Subcutaneous abdominal adipose tissue (tissue), 5 donors: ENCODE measurements around the gene CLCA2.

Source experiments
- H3K27ac ChIP-seq: one replicate; pipeline ENCODE4 v1.7.0; 2013; ENCODE audit warnings: low read depth, mild to moderate bottlenecking, inconsistent platforms, low read length, moderate library complexity
- H3K27me3 ChIP-seq, 5 donors: one replicate each; pipeline ENCODE4 v1.7.0; 2013; ENCODE audit warnings: low read length in 5 of 5, inconsistent platforms in 1 of 5; ENCODE audit not compliant: control insufficient read depth in 5 of 5, insufficient read depth in 4 of 5
- H3K36me3 ChIP-seq, 5 donors: one replicate each; pipeline ENCODE4 v1.7.0; 2013; ENCODE audit warnings: low read length in 5 of 5; ENCODE audit not compliant: control insufficient read depth in 5 of 5, insufficient read depth in 5 of 5
- H3K4me1 ChIP-seq, 5 donors: one replicate each; pipeline ENCODE4 v1.7.0; 2013; ENCODE audit warnings: low read length in 5 of 5, mild to moderate bottlenecking in 3 of 5, moderate library complexity in 1 of 5; ENCODE audit not compliant: control insufficient read depth in 5 of 5, insufficient read depth in 5 of 5
- H3K4me3 ChIP-seq, 5 donors: one replicate each; pipeline ENCODE4 v1.7.0; 2013; ENCODE audit warnings: low read length in 5 of 5, low read depth in 1 of 5
- H3K9ac ChIP-seq, 5 donors: one replicate each; pipeline ENCODE4 v1.7.0; 2013; ENCODE audit warnings: low read length in 5 of 5, mild to moderate bottlenecking in 4 of 5, moderate library complexity in 3 of 5
- H3K9me3 ChIP-seq, 5 donors: one replicate each; pipeline ENCODE4 v1.7.0; 2013; ENCODE audit warnings: low read length in 5 of 5; ENCODE audit not compliant: control insufficient read depth in 5 of 5
- donor health status: healthy.
- donor health status: healthy.
- donor health status: healthy.
- donor health status: healthy.
- donor health status: healthy.

CLCA2 gene

DNA sequence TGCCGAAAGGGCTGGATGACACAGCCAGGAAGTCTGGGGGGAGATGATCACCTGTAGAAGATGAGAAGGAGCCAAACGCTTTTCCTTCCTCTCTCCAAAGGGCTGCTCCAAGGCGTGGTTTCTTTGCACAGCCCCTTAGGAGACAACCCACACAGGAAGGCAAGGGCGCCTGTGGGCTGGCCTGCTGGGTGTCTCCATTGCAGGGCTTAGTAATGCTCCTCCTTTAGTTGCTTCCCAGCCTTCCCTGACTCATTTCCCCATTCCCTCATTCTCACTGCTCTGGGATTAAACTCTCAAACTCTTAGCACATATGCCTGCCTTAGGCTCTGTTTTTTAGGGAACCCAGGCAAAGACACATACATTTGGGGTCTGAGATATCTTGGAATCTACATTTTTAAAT is 43.0 kb downstream of the CLCA2 start:
- Histone ChIP-seq H3K4me1 (no peaks in the 10 kb centered on the region), H3K36me3 (no peaks in the 10 kb centered on the region), H3K9ac (no peak overlapping the region), H3K27ac (no peak overlapping the region), H3K4me3 (no peak overlapping the region), H3K27me3 (no peaks in the 10 kb centered on the region), H3K9me3 (no peaks in the 10 kb centered on the region)

DNA sequence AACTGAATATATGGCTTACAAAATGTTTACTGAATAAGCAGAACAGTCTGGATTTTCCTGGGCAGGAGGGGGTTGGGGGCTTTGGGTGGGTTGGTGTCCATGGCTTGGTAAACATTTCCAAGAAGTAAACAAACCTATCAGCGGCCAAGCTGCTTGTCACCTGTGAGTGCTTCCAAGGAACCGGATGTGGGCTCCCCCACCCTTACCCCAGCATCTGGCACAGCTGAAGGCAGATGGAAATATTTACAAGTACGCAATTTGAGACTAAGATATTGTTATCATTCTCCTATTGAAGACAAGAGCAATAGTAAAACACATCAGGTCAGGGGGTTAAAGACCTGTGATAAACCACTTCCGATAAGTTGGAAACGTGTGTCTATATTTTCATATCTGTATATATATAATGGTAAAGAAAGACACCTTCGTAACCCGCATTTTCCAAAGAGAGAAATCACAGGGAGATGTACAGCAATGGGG is 44.6 kb downstream of the CLCA2 start, which contains the start of gene CLCA1:
CLCA1 (plus strand) TSS at position 427 of the 477 bp plus-strand sequence; CDS start at position 472, 45 bp downstream.
- Histone ChIP-seq H3K9me3 (no peaks in the 10 kb centered on the region), H3K4me3 (no peak within 1 kb of the TSS), H3K4me1 (no peaks in the 10 kb centered on the region), H3K27me3 (no peaks in the 10 kb centered on the region), H3K27ac (no peak within 1 kb of the TSS), H3K36me3 (no peaks in the 10 kb centered on the region), H3K9ac (no peak within 1 kb of the TSS)

DNA sequence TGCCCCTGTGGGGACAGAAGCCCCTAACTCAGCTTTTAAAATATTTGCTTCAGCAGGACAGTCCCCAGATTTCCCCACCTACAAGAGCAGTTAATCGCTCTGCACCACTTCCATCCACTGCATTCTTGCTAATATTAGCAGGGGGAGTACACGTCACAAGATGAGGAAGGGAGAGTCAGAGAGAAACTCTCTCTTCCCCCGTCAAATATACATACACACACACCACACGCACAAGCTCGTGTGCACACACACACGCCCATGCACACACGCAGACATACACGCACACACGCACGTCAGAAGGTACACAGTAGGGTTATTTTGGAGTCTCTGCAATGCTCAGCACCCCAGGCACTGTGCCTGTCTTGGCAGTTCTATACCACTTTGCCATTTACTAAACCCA is 46.9 kb downstream of the CLCA2 start:
- H3K4me3 ChIP-seq = no peak overlapping the region
- no peaks in the 10 kb centered on the region for H3K36me3 ChIP-seq
- H3K9me3 ChIP-seq = no peaks in the 10 kb centered on the region
- H3K4me1 ChIP-seq = no peaks in the 10 kb centered on the region
- no peaks in the 10 kb centered on the region for H3K27me3 ChIP-seq
- H3K9ac ChIP-seq = no peak overlapping the region
- H3K27ac ChIP-seq = no peak overlapping the region

DNA sequence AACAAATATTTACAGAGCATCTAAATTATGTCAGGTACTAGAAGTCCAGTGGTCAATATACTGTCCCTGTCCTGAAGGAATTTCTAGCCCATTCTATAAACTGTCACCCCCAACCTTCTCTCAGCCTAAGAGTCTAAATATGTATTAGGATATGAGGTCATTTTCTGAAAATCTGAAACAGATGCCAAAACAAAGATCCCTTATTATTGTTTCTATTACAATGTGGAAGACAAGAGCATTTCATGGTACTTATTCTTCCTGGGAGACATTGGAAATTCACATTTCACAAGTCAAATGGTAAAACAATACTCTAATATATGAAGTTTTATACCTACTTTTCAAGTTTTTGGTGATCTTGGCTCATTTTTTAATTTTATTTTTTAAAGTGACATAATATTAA is 47.3 kb downstream of the CLCA2 start:
- no peak overlapping the region for H3K27ac ChIP-seq
- H3K4me3 ChIP-seq = no peak overlapping the region
- no peak overlapping the region for H3K9ac ChIP-seq
- no peaks in the 10 kb centered on the region for H3K36me3 ChIP-seq
- no peaks in the 10 kb centered on the region for H3K4me1 ChIP-seq
- no peaks in the 10 kb centered on the region for H3K27me3 ChIP-seq
- no peaks in the 10 kb centered on the region for H3K9me3 ChIP-seq

DNA sequence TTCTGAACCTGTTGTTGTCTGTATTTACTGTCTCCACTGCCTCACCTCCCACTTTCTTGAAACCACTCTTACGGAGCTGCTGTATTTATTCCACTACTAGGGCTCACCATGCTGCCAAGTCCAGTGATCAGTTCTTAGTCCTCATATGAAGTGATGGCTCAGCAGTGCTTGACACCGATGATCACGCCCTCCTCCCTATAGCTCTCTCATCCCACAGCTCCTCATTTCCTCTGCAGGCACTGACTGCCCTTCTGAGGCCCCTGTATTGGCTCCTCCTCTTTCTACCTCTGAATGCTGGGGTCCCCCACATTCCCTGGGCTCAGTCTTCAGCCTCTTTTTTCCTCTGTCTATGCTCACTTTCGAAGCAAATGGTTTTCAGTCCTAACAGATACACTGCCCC is 48.2 kb downstream of the CLCA2 start:
- H3K9ac ChIP-seq = no peak overlapping the region
- H3K9me3 ChIP-seq = no peaks in the 10 kb centered on the region
- peaks cover 0 to 4% (median 0%) of the 10 kb centered on the region in 5 donors for H3K4me1 ChIP-seq
- H3K27me3 ChIP-seq = no peaks in the 10 kb centered on the region
- no peak overlapping the region for H3K4me3 ChIP-seq
- no peak overlapping the region for H3K27ac ChIP-seq
- H3K36me3 ChIP-seq = no peaks in the 10 kb centered on the region

DNA sequence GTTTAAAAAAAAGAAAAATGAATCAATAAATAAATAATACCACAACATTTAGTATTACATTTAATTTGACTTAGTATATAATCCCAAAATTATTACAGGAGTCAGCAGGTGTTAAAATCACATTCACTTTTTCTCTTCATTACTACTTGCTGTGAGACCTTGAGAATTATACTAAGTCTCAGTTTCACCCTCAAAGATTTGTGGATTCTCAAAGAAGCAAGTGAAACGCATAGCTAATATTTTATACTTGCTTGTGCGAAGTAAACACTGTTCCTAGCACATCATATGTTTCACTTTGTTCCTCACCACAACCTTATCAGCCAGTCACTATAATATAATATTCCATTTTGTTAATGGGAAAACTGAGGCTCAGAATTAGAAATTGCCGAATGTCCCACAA is 48.8 kb downstream of the CLCA2 start:
- H3K9ac ChIP-seq = no peak overlapping the region
- H3K27ac ChIP-seq = no peak overlapping the region
- H3K4me3 ChIP-seq = no peak overlapping the region
- peaks cover 0 to 9% (median 0%) of the 10 kb centered on the region in 5 donors for H3K4me1 ChIP-seq
- H3K36me3 ChIP-seq = no peaks in the 10 kb centered on the region
- H3K27me3 ChIP-seq = no peaks in the 10 kb centered on the region
- no peaks in the 10 kb centered on the region for H3K9me3 ChIP-seq

DNA sequence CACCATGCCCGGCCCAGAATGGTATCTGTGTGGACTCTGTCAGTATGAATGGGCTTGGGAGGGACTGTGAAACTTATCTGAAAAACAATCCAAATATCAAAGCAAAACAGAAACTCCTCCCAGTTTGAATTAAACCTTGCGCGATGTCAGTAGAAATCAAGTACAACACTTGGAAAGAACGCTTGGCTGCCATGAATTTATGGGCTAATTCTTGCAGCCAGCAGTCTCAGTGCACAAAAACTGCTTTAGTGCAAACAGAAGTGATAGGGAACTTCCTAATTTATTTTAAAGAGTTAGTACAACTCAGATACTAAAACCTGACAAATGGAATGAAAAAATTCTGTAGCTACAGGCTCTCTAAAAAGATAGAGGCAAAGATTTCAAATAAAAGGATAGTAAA is 53.3 kb downstream of the CLCA2 start:
- no peaks in the 10 kb centered on the region for H3K9me3 ChIP-seq
- no peaks in the 10 kb centered on the region for H3K27me3 ChIP-seq
- peaks cover 0 to 11% (median 2%) of the 10 kb centered on the region in 5 donors for H3K4me1 ChIP-seq
- H3K4me3 ChIP-seq = peak overlapping the region in 2 of 5 donors; percentile 27 to 40
- peak overlapping the region; percentile 37 for H3K27ac ChIP-seq
- no peak overlapping the region for H3K9ac ChIP-seq
- no peaks in the 10 kb centered on the region for H3K36me3 ChIP-seq

DNA sequence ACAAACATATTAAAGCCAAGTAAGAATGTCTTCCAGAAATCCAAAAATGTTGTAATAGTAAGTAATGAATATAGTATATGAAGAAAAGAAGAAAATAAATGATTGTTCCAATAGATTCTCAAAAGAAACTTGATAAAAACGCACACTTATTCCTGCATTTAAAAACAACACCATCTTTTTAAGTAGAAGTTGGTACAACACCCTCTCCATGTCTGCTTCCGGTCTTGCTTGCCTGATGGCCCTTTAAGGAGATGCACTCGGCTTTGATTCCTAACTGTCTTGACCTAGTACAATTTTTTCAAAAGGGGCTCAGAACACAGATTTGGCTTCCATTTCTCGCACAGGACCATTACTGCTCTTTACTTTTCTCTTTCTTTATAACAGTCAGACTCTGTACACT is 53.7 kb downstream of the CLCA2 start:
- Histone ChIP-seq H3K27me3 (no peaks in the 10 kb centered on the region), H3K4me3 (peak overlapping the region in 1 of 5 donors; percentile 11), H3K9me3 (no peaks in the 10 kb centered on the region), H3K9ac (no peak overlapping the region), H3K27ac (peak overlapping the region; percentile 37), H3K36me3 (no peaks in the 10 kb centered on the region), H3K4me1 (peaks cover 0 to 11% (median 2%) of the 10 kb centered on the region in 5 donors)

DNA sequence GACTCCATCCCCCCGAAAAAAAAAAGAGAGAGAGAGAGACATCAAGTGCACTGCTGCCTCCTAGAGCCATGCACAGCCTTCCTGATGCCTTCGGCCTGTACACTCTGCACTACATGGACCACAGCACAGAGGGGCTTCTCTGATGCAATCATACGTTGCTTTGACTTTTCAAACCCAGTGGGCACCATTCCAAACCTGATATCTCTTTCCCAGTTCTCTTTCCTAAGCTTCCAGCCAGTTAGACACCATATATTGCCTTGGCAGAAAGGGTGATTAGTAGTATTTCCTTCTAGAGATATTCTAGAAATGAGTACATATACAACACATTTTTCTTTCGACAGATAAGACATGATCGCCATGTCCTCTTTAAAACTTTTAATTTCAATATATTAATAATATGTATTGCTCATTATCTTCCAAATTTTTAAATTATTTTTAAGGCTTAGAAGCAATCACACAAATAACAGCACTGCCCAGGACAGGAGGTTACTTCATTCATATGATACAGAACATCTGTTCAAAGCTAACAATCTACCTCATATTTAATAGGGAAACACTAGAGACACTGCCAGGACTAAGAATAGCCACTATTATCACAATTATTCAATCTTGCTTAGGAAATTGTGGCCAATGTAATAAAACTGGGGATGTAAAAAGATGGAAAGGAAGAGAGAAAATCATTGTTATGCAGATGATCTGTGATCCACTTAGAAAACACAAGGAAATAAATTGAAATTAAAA is 54.6 kb downstream of the CLCA2 start:
- Histone ChIP-seq H3K9ac (no peak overlapping the region), H3K9me3 (no peaks in the 10 kb centered on the region), H3K4me1 (peaks cover 0 to 11% (median 2%) of the 10 kb centered on the region in 5 donors), H3K4me3 (no peak overlapping the region), H3K27ac (no peak overlapping the region), H3K27me3 (no peaks in the 10 kb centered on the region), H3K36me3 (no peaks in the 10 kb centered on the region)

DNA sequence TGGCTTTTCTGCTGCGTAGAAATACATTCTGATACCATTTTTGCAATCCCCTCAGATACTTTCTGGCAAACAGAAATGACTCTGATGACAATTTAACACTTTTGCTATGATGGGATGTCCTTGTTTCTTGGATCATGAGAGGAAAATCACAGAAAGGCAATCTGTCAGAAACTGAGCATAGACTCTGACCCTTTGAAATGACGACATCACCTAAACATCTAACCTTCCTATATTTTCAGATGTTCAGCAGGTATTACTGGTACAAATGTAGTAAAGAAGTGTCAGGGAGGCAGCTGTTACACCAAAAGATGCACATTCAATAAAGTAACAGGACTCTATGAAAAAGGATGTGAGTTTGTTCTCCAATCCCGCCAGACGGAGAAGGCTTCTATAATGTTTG is 58.0 kb downstream of the CLCA2 start:
- Histone ChIP-seq H3K36me3 (no peaks in the 10 kb centered on the region), H3K4me3 (no peak overlapping the region), H3K27ac (no peak overlapping the region), H3K27me3 (no peaks in the 10 kb centered on the region), H3K9ac (no peak overlapping the region), H3K4me1 (peaks cover 2 to 9% (median 6%) of the 10 kb centered on the region in 5 donors), H3K9me3 (no peaks in the 10 kb centered on the region)
